HG03378 (cell line): ENCODE measurements around the gene RAB30.

ENCODE experiments used
- ATAC-seq: cut with Tn5 transposase; IDR thresholded peaks from one replicate; pipeline ENCODE4 v1.9.1; 2021; ENCODE audit warnings: mild to moderate bottlenecking, moderate library complexity; ENCODE audit not compliant: unreplicated experiment

Gene RAB30, protein sequence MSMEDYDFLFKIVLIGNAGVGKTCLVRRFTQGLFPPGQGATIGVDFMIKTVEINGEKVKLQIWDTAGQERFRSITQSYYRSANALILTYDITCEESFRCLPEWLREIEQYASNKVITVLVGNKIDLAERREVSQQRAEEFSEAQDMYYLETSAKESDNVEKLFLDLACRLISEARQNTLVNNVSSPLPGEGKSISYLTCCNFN

GRCh38 chr11:83071567-83072349 is at the start of gene RAB30:
TSS of gene RAB30 (minus strand) at chr11:83071897. CDS start at chr11:82997316, 74,581 bp downstream.
- ATAC-seq: peak; percentile 99

DNA sequence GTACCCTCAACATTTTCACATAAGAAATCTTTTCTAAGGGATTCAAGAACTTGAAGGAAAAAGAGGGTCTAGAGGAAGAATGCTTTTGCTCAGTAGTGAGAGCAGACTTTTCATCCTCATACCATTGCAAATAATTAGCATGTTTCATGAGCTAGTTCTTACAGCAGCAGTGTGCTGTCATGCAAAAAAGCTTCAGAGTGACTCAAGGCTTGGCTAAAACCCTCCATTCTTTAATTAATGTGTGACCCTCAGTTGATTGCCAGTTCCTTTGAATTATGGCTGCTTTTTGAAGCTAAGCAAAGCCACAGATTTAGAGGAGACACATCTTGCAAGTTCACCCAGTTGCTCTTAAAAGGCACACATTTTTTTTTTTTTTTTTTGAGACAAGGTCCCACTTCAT is 48.6 kb upstream of the RAB30 start:
- ATAC-seq: no peak

DNA sequence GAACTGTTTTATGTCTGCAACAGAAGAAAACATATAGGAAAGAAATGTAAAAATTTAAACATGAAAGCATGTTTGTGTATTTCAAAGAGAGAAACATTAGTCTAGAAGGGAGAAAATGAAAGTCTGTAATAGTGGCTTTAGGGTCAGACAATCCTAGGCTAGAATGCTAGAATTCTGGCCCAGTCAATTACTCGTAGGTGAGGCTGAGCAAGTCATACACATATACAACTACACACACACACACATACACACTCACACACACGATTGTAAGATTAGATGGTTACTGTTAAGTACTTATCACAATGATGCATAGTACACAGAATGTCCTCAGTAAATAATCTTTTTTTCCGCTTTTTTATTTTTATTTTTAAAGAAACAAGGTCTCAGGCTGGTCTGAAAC is 47.5 kb upstream of the RAB30 start:
- no peak for ATAC-seq

- ATAC-seq: no peak
These were observed 47.1 kb upstream of the RAB30 start for GRCh38 chr11:83118814-83119213.

GRCh38 chr11:83116015-83116641 is 44.4 kb upstream of the RAB30 start:
- ATAC-seq: no peak

- ATAC-seq: no peak
These were observed 43.9 kb upstream of the RAB30 start for GRCh38 chr11:83115551-83115950.

DNA sequence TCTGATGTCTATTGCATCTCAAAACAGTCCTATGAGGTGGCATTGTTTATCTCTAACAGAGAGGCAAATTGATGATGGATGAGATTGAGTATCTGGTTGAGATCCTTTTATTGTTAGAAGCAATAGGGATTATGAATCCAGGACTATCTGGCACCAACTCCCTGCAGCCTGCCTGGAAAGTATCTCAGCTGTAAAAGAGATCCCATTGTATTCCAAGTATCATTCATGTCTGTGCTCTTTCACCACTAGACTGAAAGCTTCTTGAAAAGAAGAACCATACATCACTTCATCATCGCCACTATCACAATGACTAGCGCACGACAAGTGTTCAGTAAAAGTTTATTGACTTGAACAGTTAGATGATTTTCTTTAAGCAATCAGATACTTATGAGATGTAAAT is 43.3 kb upstream of the RAB30 start:
- ATAC-seq: no peak

- ATAC-seq: no peak
These were observed 41.2 kb upstream of the RAB30 start for GRCh38 chr11:83112886-83113285.

GRCh38 chr11:83105168-83105567 is 33.5 kb upstream of the RAB30 start:
- ATAC-seq: no peak

DNA sequence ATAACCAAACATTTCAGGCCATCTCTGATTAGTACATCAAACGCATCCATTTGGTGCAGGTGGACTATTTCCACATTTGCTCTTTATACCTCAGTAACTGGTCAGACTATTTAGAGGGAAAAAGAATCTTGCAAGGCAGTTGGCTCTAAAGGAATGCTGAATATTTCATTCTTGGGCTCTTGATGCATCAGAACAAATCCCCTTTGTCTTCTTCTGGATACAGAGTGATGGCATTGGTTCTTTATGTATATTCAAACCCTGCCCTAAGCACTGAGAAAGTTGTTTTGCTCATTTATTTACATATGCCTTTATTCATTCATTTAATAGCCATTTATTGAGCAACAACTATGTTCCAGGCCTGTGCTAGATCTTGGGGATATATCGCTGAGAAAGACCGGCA is 31.1 kb upstream of the RAB30 start:
- ATAC-seq: no peak

DNA sequence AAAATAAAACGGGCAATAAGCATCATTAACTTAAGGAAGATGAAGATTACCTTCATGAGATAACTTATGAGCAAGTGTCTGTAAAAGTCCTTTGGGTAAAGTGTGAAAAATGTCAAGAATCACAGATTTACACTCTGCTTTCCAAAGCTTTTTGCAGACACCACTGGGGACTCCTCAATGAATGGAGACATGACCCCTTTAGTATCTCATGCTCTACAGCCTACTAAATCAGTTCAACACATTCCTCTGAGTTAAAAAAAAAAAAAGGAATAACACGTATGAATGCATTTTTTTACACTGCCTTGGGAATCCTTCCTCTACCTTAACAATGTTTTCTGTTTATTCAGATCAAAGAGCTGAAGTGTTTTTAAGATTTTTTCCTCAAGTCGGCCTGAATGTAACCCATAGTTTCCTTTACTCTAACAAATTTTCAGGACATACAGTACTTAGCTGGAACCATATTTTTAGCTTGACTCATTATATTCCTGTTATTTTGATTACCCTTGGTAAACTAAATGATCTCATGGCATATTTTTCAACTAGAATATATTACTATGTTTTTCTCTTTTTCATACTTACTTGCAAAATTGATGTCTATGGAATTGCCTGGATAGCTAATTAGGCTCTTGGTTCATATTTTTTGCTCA is 25.9 kb upstream of the RAB30 start:
- no peak for ATAC-seq

DNA sequence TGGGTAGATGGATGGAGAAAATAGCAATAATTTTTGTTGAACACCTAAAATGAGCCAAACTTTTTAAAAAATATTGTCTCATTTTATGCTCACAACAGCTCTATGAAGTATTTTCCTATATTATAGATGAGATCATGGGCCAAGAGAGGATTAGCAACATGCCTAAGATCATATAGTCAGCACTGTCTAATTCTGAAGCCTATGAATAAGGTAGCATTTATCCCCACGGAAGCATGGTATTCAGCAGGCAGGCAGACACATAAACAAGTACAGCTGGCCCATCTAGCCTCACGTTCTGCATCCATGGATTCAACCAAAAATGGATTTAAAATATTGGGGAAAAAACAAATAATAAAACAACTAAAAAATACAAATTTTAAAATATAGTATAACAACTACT is 21.9 kb upstream of the RAB30 start:
- no peak for ATAC-seq

- no peak for ATAC-seq
These were observed 21.0 kb upstream of the RAB30 start for GRCh38 chr11:83092488-83093384.

GRCh38 chr11:83088965-83089364 is 17.3 kb upstream of the RAB30 start:
- no peak for ATAC-seq

GRCh38 chr11:83087035-83087434 is 15.3 kb upstream of the RAB30 start:
- ATAC-seq: no peak

DNA sequence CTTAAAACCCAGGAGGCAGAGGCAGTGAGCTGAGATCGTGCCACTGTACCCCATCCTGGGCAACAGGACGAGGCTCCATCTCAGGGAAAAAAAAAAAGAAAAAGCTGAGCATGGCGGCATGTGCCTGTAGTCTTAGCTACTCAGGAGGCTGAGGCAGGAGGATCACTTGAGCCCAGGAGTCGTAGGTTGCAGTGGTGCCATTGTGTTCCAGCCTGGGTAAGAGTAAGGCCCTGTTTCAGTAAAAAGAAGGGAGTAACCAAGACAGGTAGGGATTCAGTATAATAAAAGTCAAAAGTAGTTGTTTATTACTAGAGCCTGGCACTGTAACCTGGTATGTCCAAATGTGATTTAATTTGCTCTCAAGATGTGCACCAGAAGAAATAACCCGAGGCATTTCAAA is 8.1 kb upstream of the RAB30 start:
- ATAC-seq: no peak

DNA sequence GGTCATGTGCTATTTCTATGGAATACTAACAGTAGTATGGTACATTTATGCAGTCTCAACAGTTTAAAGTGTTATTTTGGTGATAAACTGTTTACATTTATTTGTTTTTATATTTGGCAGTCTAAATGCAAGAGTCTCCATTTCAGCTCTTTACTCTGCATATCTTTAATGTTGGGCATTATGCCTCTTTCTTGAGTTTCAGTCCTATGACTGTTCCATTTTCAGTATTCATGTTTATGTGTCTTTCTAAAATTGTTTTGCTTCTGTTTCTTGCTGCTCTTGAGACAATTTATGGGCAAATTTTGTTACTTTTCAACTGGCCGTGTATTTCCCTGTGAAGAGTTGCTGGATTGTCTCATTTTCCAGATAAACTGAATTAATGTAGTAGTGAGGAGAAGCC is 6.6 kb upstream of the RAB30 start:
- no peak for ATAC-seq

- ATAC-seq: no peak
These were observed 2.2 kb upstream of the RAB30 start for GRCh38 chr11:83073884-83074283.

- ATAC-seq: no peak
These were observed 1.6 kb upstream of the RAB30 start for GRCh38 chr11:83073258-83073657.

- no peak for ATAC-seq
These were observed 899 bp upstream of the RAB30 start for GRCh38 chr11:83072350-83073242.
